ENCODE measurements around the gene CCL8. TPM values are rescaled to one million over a fixed set of nuclear protein-coding genes. Genes with fewer than 3 reads are reported as not detected.
"Not testable (repeated sequence)": the region's sequence is repeated elsewhere in the genome, so short reads cannot be mapped to it uniquely, and the experiment has no call there.

The CCL8 gene
- total and polyA plus RNA-seq, 5 experiments from 2014 or later: not detected

GRCh38 chr17:34327580-34327979, 8.3 kb downstream of the CCL8 start:
- POLR2A ChIA-PET, DNase-seq, H3K4me1 Mint-ChIP-seq, ATAC-seq, H3K27ac Mint-ChIP-seq, H3K4me3 Mint-ChIP-seq: not testable (repeated sequence)
- peaks cover 0 to 26% (median 9%) of the 10 kb centered on the region in 9 donors for H3K9me3 Mint-ChIP-seq
- H3K27me3 Mint-ChIP-seq: peaks cover 6 to 31% (median 12%) of the 10 kb centered on the region in 5 donors
- peaks cover 0 to 16% (median 0%) of the 10 kb centered on the region in 3 donors for H3K36me3 Mint-ChIP-seq

DNA sequence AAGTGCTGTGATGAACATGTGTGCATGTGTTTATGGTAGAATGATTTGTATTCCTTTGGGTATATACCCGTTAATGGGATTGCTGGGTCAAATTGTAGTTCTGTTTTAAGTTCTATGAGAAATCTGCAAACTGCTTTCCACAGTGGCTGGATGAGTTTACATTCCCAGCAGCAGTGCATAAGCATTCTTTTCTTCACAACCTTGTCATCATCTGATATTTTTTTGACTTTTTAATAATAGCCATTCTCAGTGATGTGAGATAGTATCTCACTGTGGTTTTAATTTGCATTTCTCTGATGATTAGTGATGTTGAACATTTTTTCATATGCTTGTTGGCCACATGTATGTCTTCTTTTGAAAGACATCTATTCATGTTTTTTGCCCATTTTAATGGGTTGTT, 18.5 kb downstream of the CCL8 start:
- Mint-ChIP-seq H3K36me3 (no peaks in the 10 kb centered on the region), H3K27me3 (peaks cover 14 to 43% (median 27%) of the 10 kb centered on the region in 5 donors), H3K4me3 (no peak overlapping the region), H3K9me3 (peaks cover 0 to 10% (median 0%) of the 10 kb centered on the region in 9 donors), H3K4me1 (no peaks in the 10 kb centered on the region), H3K27ac (no peak overlapping the region)
- POLR2A ChIA-PET: no interaction called here
- DNase-seq (no peak), ATAC-seq (no peak)

- no peak for DNase-seq
- H3K27ac Mint-ChIP-seq: no peak overlapping the region
- POLR2A ChIA-PET: no interaction called here
- peaks cover 14 to 59% (median 32%) of the 10 kb centered on the region in 5 donors for H3K27me3 Mint-ChIP-seq
- no peak for ATAC-seq
- H3K4me3 Mint-ChIP-seq: no peak overlapping the region
- H3K4me1 Mint-ChIP-seq: no peaks in the 10 kb centered on the region
- H3K36me3 Mint-ChIP-seq: no peaks in the 10 kb centered on the region
- peaks cover 0 to 10% (median 0%) of the 10 kb centered on the region in 9 donors for H3K9me3 Mint-ChIP-seq
Observed at GRCh38 chr17:34339138-34339770, 20.0 kb downstream of the CCL8 start.

DNA sequence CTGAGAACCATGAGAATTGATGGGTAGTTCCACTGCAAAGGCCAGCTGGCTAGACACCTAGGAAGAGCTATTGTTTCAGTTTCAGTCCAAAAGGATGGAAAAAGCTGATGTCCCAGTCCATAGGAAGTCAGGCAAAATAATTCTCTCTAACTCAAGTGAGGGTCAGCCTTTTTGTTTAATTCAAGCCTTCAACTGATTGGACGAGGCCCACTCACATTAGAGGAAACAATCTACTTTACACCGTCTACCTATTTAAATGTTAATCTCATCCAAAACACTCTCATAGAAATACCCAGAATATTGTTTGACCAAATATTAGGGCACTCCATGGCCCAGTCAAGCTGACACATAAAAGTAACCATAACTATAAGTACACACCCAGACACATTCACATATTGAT, 22.7 kb downstream of the CCL8 start:
- POLR2A ChIA-PET: no interaction called here
- no peaks in the 10 kb centered on the region for H3K4me1 Mint-ChIP-seq
- no peaks in the 10 kb centered on the region for H3K36me3 Mint-ChIP-seq
- ATAC-seq (no peak), DNase-seq (no peak)
- no peak overlapping the region for H3K4me3 Mint-ChIP-seq
- peak overlapping the region in 1 of 10 donors; percentile 24 for H3K27ac Mint-ChIP-seq
- peaks cover 14 to 62% (median 30%) of the 10 kb centered on the region in 5 donors for H3K27me3 Mint-ChIP-seq
- H3K9me3 Mint-ChIP-seq: no peaks in the 10 kb centered on the region

DNA sequence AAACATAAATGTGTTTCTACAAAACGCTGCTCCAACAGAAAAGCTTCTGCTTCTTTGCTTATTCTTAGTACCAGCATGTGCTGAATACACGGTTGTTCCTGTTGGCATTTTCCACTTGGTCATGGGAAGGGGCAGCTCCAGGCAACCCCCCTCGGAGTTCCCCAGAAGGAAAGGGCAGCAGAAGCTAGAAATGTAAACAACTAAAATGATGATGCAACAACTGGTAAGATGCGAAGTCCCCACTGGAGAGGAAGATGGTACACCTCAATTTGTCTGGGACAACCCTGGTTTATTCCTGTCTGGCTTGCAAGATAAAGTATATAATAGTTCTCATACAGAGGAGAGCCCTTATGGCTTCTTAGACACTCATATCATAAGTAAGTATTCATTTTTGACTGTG, 27.8 kb downstream of the CCL8 start:
- peaks cover 3 to 21% (median 11%) of the 10 kb centered on the region in 5 donors for H3K27me3 Mint-ChIP-seq
- POLR2A ChIA-PET: no interaction called here
- H3K4me3 Mint-ChIP-seq: no peak overlapping the region
- H3K27ac Mint-ChIP-seq: no peak overlapping the region
- no peaks in the 10 kb centered on the region for H3K9me3 Mint-ChIP-seq
- DNase-seq: no peak
- no peaks in the 10 kb centered on the region for H3K4me1 Mint-ChIP-seq
- ATAC-seq: no peak
- no peaks in the 10 kb centered on the region for H3K36me3 Mint-ChIP-seq

DNA sequence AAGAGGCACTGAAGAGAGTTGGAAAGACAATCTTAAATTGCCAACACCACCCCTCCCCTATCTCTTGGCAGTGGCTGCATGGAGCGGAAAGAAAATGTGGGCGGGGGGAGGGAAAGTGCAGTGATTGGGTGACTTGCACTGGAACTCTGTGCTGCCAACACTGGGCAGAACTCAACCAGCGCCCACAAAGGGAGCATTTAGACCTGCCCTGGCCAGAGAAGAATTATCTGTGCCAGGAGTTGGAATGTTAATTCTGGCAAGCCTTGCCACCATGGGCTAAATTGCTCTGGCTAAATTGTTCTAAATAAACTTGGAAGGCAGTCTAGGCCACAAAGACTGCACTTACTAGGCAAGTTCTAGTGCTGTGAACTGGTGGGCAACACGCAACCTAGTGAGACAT, 30.5 kb downstream of the CCL8 start:
- peaks cover 0 to 4% (median 0%) of the 10 kb centered on the region in 9 donors for H3K9me3 Mint-ChIP-seq
- no peaks in the 10 kb centered on the region for H3K4me1 Mint-ChIP-seq
- H3K27ac Mint-ChIP-seq: no peak overlapping the region
- ATAC-seq: no peak
- peaks cover 0 to 2% (median 0%) of the 10 kb centered on the region in 3 donors for H3K36me3 Mint-ChIP-seq
- H3K27me3 Mint-ChIP-seq: peaks cover 0 to 11% (median 5%) of the 10 kb centered on the region in 5 donors
- no peak overlapping the region for H3K4me3 Mint-ChIP-seq
- POLR2A ChIA-PET: no interaction called here
- no peak for DNase-seq

DNA sequence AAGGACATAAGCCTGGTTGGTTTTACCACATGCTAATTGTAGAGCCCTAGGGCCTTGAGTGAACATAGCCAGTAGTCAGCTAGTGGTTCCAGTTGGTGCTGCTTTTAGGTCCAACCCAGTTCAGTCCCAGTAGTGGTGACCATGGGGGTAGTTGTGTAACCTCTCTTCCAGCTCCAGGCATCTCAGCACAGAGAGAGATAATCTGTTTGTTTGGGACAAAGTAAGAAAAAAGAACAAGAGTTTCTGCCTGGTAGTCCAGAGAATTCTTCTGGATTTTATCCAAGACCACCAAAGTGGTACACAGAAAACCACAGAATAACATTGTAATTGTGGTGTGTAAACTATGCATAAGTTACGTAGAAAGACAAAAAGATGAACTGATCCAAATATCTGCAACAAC, 31.9 kb downstream of the CCL8 start:
- Mint-ChIP-seq H3K4me3 (no peak overlapping the region), H3K27me3 (peaks cover 0 to 8% (median 5%) of the 10 kb centered on the region in 5 donors), H3K36me3 (peaks cover 0 to 2% (median 0%) of the 10 kb centered on the region in 3 donors), H3K4me1 (no peaks in the 10 kb centered on the region), H3K27ac (no peak overlapping the region), H3K9me3 (peaks cover 0 to 4% (median 0%) of the 10 kb centered on the region in 9 donors)
- DNase-seq: no peak
- POLR2A ChIA-PET: no interaction called here
- no peak for ATAC-seq

DNA sequence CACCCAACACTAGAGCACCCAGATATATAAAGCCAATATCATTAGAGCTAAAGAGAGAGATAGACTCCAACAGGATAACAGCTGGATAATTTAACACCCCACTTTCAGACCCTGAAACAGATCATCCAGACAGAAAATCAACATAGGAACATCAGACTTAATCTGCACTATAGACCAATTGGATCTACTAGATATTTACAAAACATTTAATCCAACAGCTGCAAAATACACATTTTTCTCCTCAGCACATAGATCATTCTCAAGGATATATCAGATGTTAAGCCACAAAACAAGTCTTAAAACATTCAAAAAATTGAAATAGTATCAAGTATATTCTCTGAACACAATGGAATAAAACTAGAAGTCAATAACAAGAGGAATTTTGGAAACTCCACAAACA, 33.0 kb downstream of the CCL8 start:
- ATAC-seq: no peak
- peaks cover 0 to 10% (median 6%) of the 10 kb centered on the region in 5 donors for H3K27me3 Mint-ChIP-seq
- H3K27ac Mint-ChIP-seq: no peak overlapping the region
- H3K4me1 Mint-ChIP-seq: no peaks in the 10 kb centered on the region
- POLR2A ChIA-PET: no interaction called here
- H3K4me3 Mint-ChIP-seq: no peak overlapping the region
- peaks cover 0 to 4% (median 0%) of the 10 kb centered on the region in 9 donors for H3K9me3 Mint-ChIP-seq
- H3K36me3 Mint-ChIP-seq: peaks cover 0 to 2% (median 0%) of the 10 kb centered on the region in 3 donors
- DNase-seq: no peak

DNA sequence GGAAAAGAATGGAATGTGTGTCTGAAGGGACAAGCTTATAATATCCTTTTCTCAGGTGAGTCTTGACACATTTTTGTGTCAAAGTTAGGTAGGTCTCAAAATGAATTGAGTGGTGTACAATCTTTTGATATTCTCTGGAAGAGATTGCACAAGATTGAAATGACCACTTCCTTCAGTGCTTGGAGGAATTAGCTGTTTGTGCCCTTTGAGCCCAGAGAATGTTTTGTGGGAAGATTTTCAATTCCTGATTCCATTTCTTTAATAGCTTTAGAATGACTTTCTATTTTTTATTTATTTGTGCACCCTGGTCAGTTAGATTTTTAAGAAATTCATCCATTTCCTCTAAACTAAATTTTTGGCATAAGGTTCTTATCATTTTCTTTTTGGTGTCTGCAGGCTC, 35.4 kb downstream of the CCL8 start:
- H3K4me1 Mint-ChIP-seq: no peaks in the 10 kb centered on the region
- H3K4me3 Mint-ChIP-seq: no peak overlapping the region
- peaks cover 0 to 4% (median 0%) of the 10 kb centered on the region in 9 donors for H3K9me3 Mint-ChIP-seq
- ATAC-seq (no peak), DNase-seq (no peak)
- H3K27me3 Mint-ChIP-seq: peaks cover 0 to 4% (median 3%) of the 10 kb centered on the region in 5 donors
- POLR2A ChIA-PET: no interaction called here
- H3K36me3 Mint-ChIP-seq: peaks cover 0 to 2% (median 0%) of the 10 kb centered on the region in 3 donors
- H3K27ac Mint-ChIP-seq: no peak overlapping the region

DNA sequence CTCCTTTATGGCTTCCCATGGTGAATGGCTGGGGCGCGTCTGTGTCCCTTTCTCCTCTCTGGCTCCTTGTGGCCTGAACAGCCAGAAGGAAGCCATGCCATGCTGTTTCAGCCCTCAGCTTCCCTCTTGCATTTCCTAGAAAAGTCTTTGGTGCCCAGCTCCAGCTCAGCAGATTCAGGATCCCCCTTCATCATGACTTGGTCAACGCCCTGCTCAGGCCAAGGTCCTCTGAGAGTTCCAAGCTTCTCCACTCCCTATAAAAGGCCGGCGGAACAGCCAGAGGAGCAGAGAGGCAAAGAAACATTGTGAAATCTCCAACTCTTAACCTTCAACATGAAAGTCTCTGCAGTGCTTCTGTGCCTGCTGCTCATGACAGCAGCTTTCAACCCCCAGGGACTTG, 37.0 kb downstream of the CCL8 start, which contains the start of gene CCL13:
TSS of gene CCL13 (plus strand) at position 287 of the 400 bp plus-strand sequence. CDS start at position 334, 47 bp downstream.
- DNase-seq (no peak), ATAC-seq (no peak)
- no peak within 1 kb of the TSS for H3K4me3 Mint-ChIP-seq
- H3K4me1 Mint-ChIP-seq: peaks cover 1 to 7% (median 5%) of the 10 kb centered on the region in 4 donors
- POLR2A ChIA-PET: no interaction called here
- peaks cover 0 to 4% (median 0%) of the 10 kb centered on the region in 9 donors for H3K9me3 Mint-ChIP-seq
- H3K36me3 Mint-ChIP-seq: peaks cover 0 to 2% (median 0%) of the 10 kb centered on the region in 3 donors
- peak within 1 kb of the TSS in 1 of 10 donors; percentile 49 for H3K27ac Mint-ChIP-seq
- H3K27me3 Mint-ChIP-seq: peaks cover 0 to 4% (median 3%) of the 10 kb centered on the region in 5 donors

- peaks cover 0 to 6% (median 3%) of the 10 kb centered on the region in 5 donors for H3K27me3 Mint-ChIP-seq
- peaks cover 0 to 2% (median 0%) of the 10 kb centered on the region in 3 donors for H3K36me3 Mint-ChIP-seq
- H3K4me3 Mint-ChIP-seq: no peak overlapping the region
- no peak for ATAC-seq
- no peak for DNase-seq
- H3K9me3 Mint-ChIP-seq: peaks cover 0 to 4% (median 0%) of the 10 kb centered on the region in 9 donors
- POLR2A ChIA-PET: no interaction called here
- peak overlapping the region in 1 of 10 donors; percentile 49 for H3K27ac Mint-ChIP-seq
- H3K4me1 Mint-ChIP-seq: peaks cover 1 to 12% (median 7%) of the 10 kb centered on the region in 4 donors
Observed at GRCh38 chr17:34357398-34357797, 38.2 kb downstream of the CCL8 start.

GRCh38 chr17:34358631-34359030, 39.4 kb downstream of the CCL8 start:
- DNase-seq: no peak
- ATAC-seq: no peak
- H3K4me1 Mint-ChIP-seq: peaks cover 1 to 12% (median 7%) of the 10 kb centered on the region in 4 donors
- H3K9me3 Mint-ChIP-seq: peaks cover 0 to 4% (median 0%) of the 10 kb centered on the region in 9 donors
- H3K36me3 Mint-ChIP-seq: peaks cover 0 to under 1% (median 0%) of the 10 kb centered on the region in 3 donors
- no peak overlapping the region for H3K4me3 Mint-ChIP-seq
- no peak overlapping the region for H3K27ac Mint-ChIP-seq
- peaks cover 0 to 13% (median 3%) of the 10 kb centered on the region in 5 donors for H3K27me3 Mint-ChIP-seq
- POLR2A ChIA-PET: no interaction called here

DNA sequence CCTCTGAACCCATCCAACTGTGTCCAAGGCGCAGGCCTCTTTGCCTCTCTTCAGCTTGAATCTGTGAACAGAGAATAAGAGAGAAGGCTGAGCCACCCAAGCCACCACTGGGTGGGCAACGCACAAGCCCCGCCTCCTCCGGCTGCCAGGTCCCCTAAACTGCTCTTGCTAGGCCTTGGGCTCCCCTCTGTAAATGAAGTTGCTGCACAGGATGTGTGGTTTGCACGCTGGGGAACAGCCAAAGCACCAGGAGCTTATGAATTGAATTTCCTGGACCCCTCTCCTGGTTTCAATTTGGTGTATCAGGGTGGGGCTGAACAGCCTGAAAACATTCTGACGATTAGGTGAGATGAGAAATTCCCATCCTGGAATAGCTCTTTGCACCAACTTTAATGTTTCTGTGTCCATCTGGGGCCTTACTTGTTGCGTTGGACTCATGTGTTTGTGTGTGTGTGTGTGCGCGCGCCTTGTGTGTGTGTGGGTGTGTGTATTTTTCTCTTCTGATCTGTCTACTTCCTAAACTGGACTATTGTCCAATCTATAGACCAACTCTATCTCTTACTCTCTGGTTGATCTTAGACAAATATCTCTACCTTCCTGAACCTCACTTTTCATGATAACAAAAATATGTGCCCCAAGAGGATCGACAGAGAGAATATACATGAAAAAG, 41.5 kb downstream of the CCL8 start:
- peak in 2 of 10 donors; percentile 4 to 5 for DNase-seq

More for the DNA sequence above, 41.5 kb downstream of the CCL8 start:
- POLR2A ChIA-PET: interaction anchor here (0.6 kb wide), 1 partner anchor 40 kb away, joined by 3 read pairs; no protein-coding TSS in a partner anchor
- peak overlapping the region in 2 of 10 donors; percentile 35 to 44 for H3K27ac Mint-ChIP-seq
- no peaks in the 10 kb centered on the region for H3K9me3 Mint-ChIP-seq
- ATAC-seq: peak in 1 of 2 donors; percentile 39
- H3K4me1 Mint-ChIP-seq: peaks cover 6 to 23% (median 15%) of the 10 kb centered on the region in 4 donors
- no peaks in the 10 kb centered on the region for H3K36me3 Mint-ChIP-seq
- H3K4me3 Mint-ChIP-seq: no peak overlapping the region
- H3K27me3 Mint-ChIP-seq: peaks cover 0 to 13% (median 3%) of the 10 kb centered on the region in 5 donors
